Keratinocyte (primary cell): ENCODE measurements around the gene INPP4B. TPM values are rescaled to one million over a fixed set of nuclear protein-coding genes. Genes with fewer than 3 reads are reported as not detected.

Experiments used
- DNase-seq: peaks from one replicate; pipeline ENCODE4 v3.0.0-alpha.2; 2011; ENCODE audit warnings: low read depth, missing footprints, low spot score
- FAIRE-seq: peaks from 2 replicates; lab custom pipeline; 2011; peaks lifted over from hg19 to GRCh38; lab: Jason Lieb, UNC
- H2AFZ ChIP-seq: 2 replicates; pipeline ENCODE4 v1.6.0; 2012; ENCODE audit warnings: low read length, control low read depth, inconsistent platforms; ENCODE audit not compliant: control insufficient read depth
- H3K27ac ChIP-seq: 2 replicates; pipeline ENCODE4 v1.5.1; 2011; ENCODE audit warnings: low read length; ENCODE audit not compliant: control insufficient read depth, insufficient read depth
- H3K27me3 ChIP-seq: 3 replicates; pipeline ENCODE4 v1.6.0; 2011; ENCODE audit warnings: low read length; ENCODE audit not compliant: control insufficient read depth, insufficient read depth; ENCODE audit errors: extremely low read depth
- H3K36me3 ChIP-seq, 2 experiments: 2 replicates in 1 of 2; 3 replicates in 1 of 2; pipeline ENCODE4 v1.5.1; 2011; ENCODE audit warnings: low read length in 2 of 2, mild to moderate bottlenecking in 1 of 2; ENCODE audit not compliant: control insufficient read depth in 2 of 2, insufficient read depth in 2 of 2; ENCODE audit errors: extremely low read depth in 1 of 2
- H3K4me1 ChIP-seq: 3 replicates; pipeline ENCODE4 v1.5.1; 2011; ENCODE audit warnings: low read length; ENCODE audit not compliant: control insufficient read depth, insufficient read depth; ENCODE audit errors: extremely low read depth
- H3K4me2 ChIP-seq: 3 replicates; pipeline ENCODE4 v1.6.0; 2011; ENCODE audit warnings: low read depth, low read length; ENCODE audit not compliant: control insufficient read depth, insufficient read depth; ENCODE audit errors: extremely low read depth
- H3K4me3 ChIP-seq, 3 experiments: fragments of 200-600 bp in 1 of 3; sonication (generic) in 1 of 3; 2 replicates in 2 of 3; 3 replicates in 1 of 3; pipeline ENCODE4 v1.5.1; 2011 to 2016; ENCODE audit warnings: low read length in 3 of 3, mild to moderate bottlenecking in 3 of 3, control low read depth in 2 of 3, inconsistent platforms in 1 of 3, low read depth in 1 of 3, mixed read lengths in 1 of 3, mixed run types in 1 of 3, moderate library complexity in 1 of 3; ENCODE audit not compliant: control insufficient read depth in 2 of 3, insufficient read depth in 2 of 3; ENCODE audit errors: extremely low read depth in 1 of 3
- H3K79me2 ChIP-seq: 2 replicates; pipeline ENCODE4 v1.6.0; 2012; ENCODE audit warnings: low read length; ENCODE audit not compliant: control insufficient read depth, insufficient read depth
- H3K9ac ChIP-seq: 3 replicates; pipeline ENCODE4 v1.6.0; 2011; ENCODE audit warnings: low read length; ENCODE audit not compliant: control insufficient read depth, insufficient read depth; ENCODE audit errors: extremely low read depth
- H3K9me1 ChIP-seq: 3 replicates; pipeline ENCODE4 v1.6.0; 2011; ENCODE audit warnings: low read length; ENCODE audit not compliant: control insufficient read depth, insufficient read depth; ENCODE audit errors: extremely low read depth
- H3K9me3 ChIP-seq: 2 replicates; pipeline ENCODE4 v1.5.1; 2012; ENCODE audit warnings: low read depth, low read length; ENCODE audit not compliant: control insufficient read depth
- H4K20me1 ChIP-seq: 3 replicates; pipeline ENCODE4 v1.6.0; 2011; ENCODE audit warnings: low read length; ENCODE audit not compliant: control insufficient read depth, insufficient read depth; ENCODE audit errors: extremely low read depth
- CTCF ChIP-seq, 3 experiments: IDR thresholded peaks in 1 of 3; conservative IDR thresholded peaks in 1 of 3; optimal IDR thresholded peaks in 1 of 3; 2 replicates in 2 of 3; 3 replicates in 1 of 3; pipeline versions ENCODE3 to v1.5.1; 2011; ENCODE audit warnings: low read length in 3 of 3, mild to moderate bottlenecking in 3 of 3, moderate library complexity in 2 of 3, control low read depth in 1 of 3, inconsistent platforms in 1 of 3; ENCODE audit not compliant: insufficient read depth in 2 of 3; ENCODE audit errors: extremely low read depth in 1 of 3
- EZH2 ChIP-seq: IDR thresholded peaks from one replicate; pipeline ENCODE4 v1.6.1; 2012; ENCODE audit warnings: inconsistent platforms, mild to moderate bottlenecking, low read length, moderate library complexity
- dilution Hi-C: fragments of 300-500 bp; cut with MboI; formaldehyde crosslinking; loops from one replicate; pipeline ENCODE4 v1.7.0; 2020; ENCODE audit warnings: low sequenced_read_pairs; ENCODE audit not compliant: extremely low pct_ligation_motif_present
- polyA plus RNA-seq, 5 experiments: library from polyadenylated mRNA; depleted of rRNA in 3 of 5; stranded (reverse) in 3 of 5; stranded (forward) in 1 of 5; unstranded in 1 of 5; fragments of >200 nt; gene quantifications; 1 replicate in 1 of 5; 2 replicates in 3 of 5; 3 replicates in 1 of 5; pipeline versions ENCODE4 v1.2.1 to v1.2.3, GENCODE V29; 2011 to 2012; ENCODE audit warnings: missing spikeins in 2 of 5, low read depth in 1 of 5, low replicate concordance in 1 of 5

The INPP4B gene
- polyA plus RNA-seq, 1 donor (not counting 4 experiments of a cell fraction or from before 2014, with no cell fraction given) = 50.2 TPM

- no peaks in the 10 kb centered on the region for H3K36me3 ChIP-seq
- DNase-seq = no peak
- no peak overlapping the region for H2AFZ ChIP-seq
- H3K79me2 ChIP-seq = no peaks in the 10 kb centered on the region
- H3K4me2 ChIP-seq = no peak overlapping the region
- H3K9ac ChIP-seq = no peak overlapping the region
- TF ChIP-seq CTCF (optimal IDR thresholded peaks at IDR 0.05 in 1 of 3, IDR thresholded peaks at IDR 0.05 in 1 of 3, conservative IDR thresholded peaks at IDR 0.05 in 1 of 3; ENCODE audit: extremely low read depth in 1 of 3, insufficient read depth in 2 of 3, low read length in 3 of 3) (no peak), EZH2 (no peak)
- H3K9me3 ChIP-seq = no peaks in the 10 kb centered on the region
- no peak for FAIRE-seq
- H3K4me1 ChIP-seq = peaks cover 20% of the 10 kb centered on the region
- H3K27ac ChIP-seq = no peak overlapping the region
- H3K9me1 ChIP-seq = no peaks in the 10 kb centered on the region
- dilution Hi-C loops = no loop called here
- H3K4me3 ChIP-seq = no peak overlapping the region
- no peaks in the 10 kb centered on the region for H3K27me3 ChIP-seq
- H4K20me1 ChIP-seq = no peaks in the 10 kb centered on the region
These were observed 426.4 kb downstream of the INPP4B start for GRCh38 chr4:142419712-142420111.

- TF ChIP-seq CTCF (optimal IDR thresholded peaks at IDR 0.05 in 1 of 3, IDR thresholded peaks at IDR 0.05 in 1 of 3, conservative IDR thresholded peaks at IDR 0.05 in 1 of 3; ENCODE audit: extremely low read depth in 1 of 3, insufficient read depth in 2 of 3, low read length in 3 of 3) (no peak), EZH2 (no peak)
- Histone ChIP-seq H3K9me3 (no peaks in the 10 kb centered on the region), H3K4me3 (no peak overlapping the region), H3K27me3 (no peaks in the 10 kb centered on the region), H3K36me3 (no peaks in the 10 kb centered on the region), H4K20me1 (no peaks in the 10 kb centered on the region), H3K9ac (no peak overlapping the region), H3K4me2 (no peak overlapping the region), H2AFZ (no peak overlapping the region), H3K79me2 (no peaks in the 10 kb centered on the region), H3K9me1 (no peaks in the 10 kb centered on the region), H3K4me1 (peaks cover 31% of the 10 kb centered on the region), H3K27ac (no peak overlapping the region)
- dilution Hi-C loops = no loop called here
- FAIRE-seq (no peak), DNase-seq (no peak)
These were observed 427.4 kb downstream of the INPP4B start for GRCh38 chr4:142418697-142419096.
